K562 (cell line): ENCODE measurements around the gene TMEM45B. TPM values are rescaled to one million over a fixed set of nuclear protein-coding genes. Genes with fewer than 3 reads are reported as not detected.

Source experiments
- ATAC-seq: fragments of 200-7000 bp; cut with Tn5 transposase; 3 replicates; pipeline ENCODE4 v1.9.1; 2020; ENCODE audit warnings: moderate library complexity
- BruUV-seq: library from RNA; stranded (reverse); fragments of 400-500 nt; replicated peaks from 2 replicates; lab custom pipeline; 2021; lab: Mats Ljungman, UMichigan
- CTCF ChIA-PET: fragments of 300-600 bp; formaldehyde crosslinking; extraction: SDS; loops from one replicate; lab custom pipeline; 2021; ENCODE audit warnings: low intra/inter-chr PET ratio; lab: Yijun Ruan, JAX
- POLR2A ChIA-PET: fragments of 300-600, 350-650 bp; sonication (Branson Sonifier 250); formaldehyde crosslinking; extraction: SDS; loops from one replicate; lab custom pipeline; 2021; ENCODE audit warnings: antibody characterized with exemption, inconsistent platforms; lab: Yijun Ruan, JAX
- DNase-seq, 4 experiments: peaks; one replicate each; pipeline versions ENCODE4 v3.0.0 to v3.0.0-alpha.2; 2011 to 2018; ENCODE audit warnings: low spot score in 3 of 4, mixed read lengths in 3 of 4; ENCODE audit errors: extremely low read depth in 1 of 4
- FAIRE-seq: peaks from 2 replicates; lab custom pipeline; 2011; peaks lifted over from hg19 to GRCh38; lab: Jason Lieb, UNC
- H2AFZ ChIP-seq: 2 replicates; pipeline ENCODE4 v1.6.0; 2011; ENCODE audit warnings: low read depth, low read length, control low read depth, inconsistent platforms
- H3K27ac ChIP-seq: fragments of 200-600 bp; 3 replicates; pipeline ENCODE4 v1.8.0; 2011; ENCODE audit warnings: low read depth, mild to moderate bottlenecking, control low read depth, inconsistent platforms, low read length, moderate library complexity, mixed read lengths; ENCODE audit errors: extremely low read depth
- H3K27me3 ChIP-seq, 2 experiments: fragments of 300-600 bp in 1 of 2; 2 replicates in 1 of 2; 3 replicates in 1 of 2; pipeline versions ENCODE4 v1.6.0 to v1.8.0; 2011; ENCODE audit warnings: inconsistent platforms in 2 of 2, low read length in 2 of 2, mild to moderate bottlenecking in 1 of 2, mixed read lengths in 1 of 2, moderate library complexity in 1 of 2; ENCODE audit not compliant: control insufficient read depth in 2 of 2, insufficient read depth in 2 of 2
- H3K36me3 ChIP-seq: fragments of 300-600 bp; 3 replicates; pipeline ENCODE4 v1.8.0; 2011; ENCODE audit warnings: mild to moderate bottlenecking, low read length, inconsistent platforms; ENCODE audit not compliant: control insufficient read depth, insufficient read depth
- H3K4me1 ChIP-seq, 2 experiments: fragments of 200-600 bp in 1 of 2; replicated peaks in 1 of 2; 2 replicates in 1 of 2; 3 replicates in 1 of 2; pipeline versions ENCODE4 v1.5.1 to v1.8.0; 2011; ENCODE audit warnings: inconsistent platforms in 2 of 2, low read length in 2 of 2, mild to moderate bottlenecking in 1 of 2, mixed read lengths in 1 of 2, moderate library complexity in 1 of 2; ENCODE audit not compliant: control insufficient read depth in 2 of 2, insufficient read depth in 2 of 2
- H3K4me2 ChIP-seq: 2 replicates; pipeline ENCODE4 v1.6.1; 2011; ENCODE audit warnings: low read length, control low read depth, inconsistent platforms, mixed read lengths; ENCODE audit not compliant: insufficient read depth
- H3K4me3 ChIP-seq: fragments of 200-600 bp; sonication (generic), shearing (Covaris generic); 2 replicates; pipeline ENCODE4 v1.5.1; 2016; ENCODE audit warnings: control low read depth, inconsistent platforms
- H3K79me2 ChIP-seq: fragments of 200-600 bp; 3 replicates; pipeline ENCODE4 v1.8.0; 2011; ENCODE audit warnings: low read length, inconsistent platforms; ENCODE audit not compliant: control insufficient read depth, insufficient read depth
- H3K9ac ChIP-seq, 2 experiments: 2 replicates each; pipeline versions ENCODE4 v1.6.0 to v1.6.1; 2011; ENCODE audit warnings: low read depth in 2 of 2, low read length in 2 of 2, control low read depth in 1 of 2, inconsistent platforms in 1 of 2, mild to moderate bottlenecking in 1 of 2, mixed read lengths in 1 of 2; ENCODE audit not compliant: insufficient read depth in 1 of 2
- H3K9me1 ChIP-seq: one replicate; pipeline ENCODE4 v1.6.0; 2011; ENCODE audit warnings: inconsistent platforms, mild to moderate bottlenecking, low read length, moderate library complexity; ENCODE audit not compliant: control insufficient read depth, insufficient read depth
- H3K9me3 ChIP-seq: replicated peaks from 2 replicates; pipeline ENCODE4 v1.5.1; 2011; ENCODE audit warnings: low read depth, low read length, inconsistent platforms; ENCODE audit not compliant: control insufficient read depth, insufficient read depth
- H4K20me1 ChIP-seq: replicated peaks from 2 replicates; pipeline ENCODE4 v1.6.1; 2011; ENCODE audit warnings: low read length, inconsistent platforms, mixed read lengths; ENCODE audit not compliant: control insufficient read depth, insufficient read depth
- ARID2 ChIP-seq: fragments of 450-650 bp; IDR thresholded peaks from 2 replicates; pipeline ENCODE4 v1.6.1; 2017; ENCODE audit warnings: antibody characterized with exemption, mild to moderate bottlenecking
- CCAR2 ChIP-seq: fragments of 200-400 bp; formaldehyde crosslinking; IDR thresholded peaks from 2 replicates; pipeline ENCODE4 v1.6.1; 2017; ENCODE audit warnings: mild to moderate bottlenecking, low read depth, low read length
- E4F1 ChIP-seq: fragments of 250-450 bp; sonication (Bioruptor Pico); IDR thresholded peaks from 2 replicates; pipeline ENCODE4 v1.5.0; 2021; ENCODE audit warnings: mild to moderate bottlenecking, borderline replicate concordance
- ETS1 ChIP-seq: conservative IDR thresholded peaks from 2 replicates; pipeline ENCODE4 v1.6.1; 2011; ENCODE audit warnings: low read depth, mild to moderate bottlenecking, low read length; ENCODE audit not compliant: control insufficient read depth
- EZH2 ChIP-seq: IDR thresholded peaks from 2 replicates; pipeline ENCODE4 v1.6.1; 2012; ENCODE audit warnings: low read depth, mild to moderate bottlenecking, inconsistent platforms, low read length, borderline replicate concordance
- NKRF ChIP-seq: fragments of 450-650 bp; IDR thresholded peaks from 2 replicates; pipeline ENCODE4 v1.6.1; 2016; ENCODE audit warnings: borderline replicate concordance
- TRIM24 ChIP-seq, 2 experiments: fragments of 450-650 bp; IDR thresholded peaks; 2 replicates each; pipeline ENCODE4 v1.6.1; 2016
- ZNF143 ChIP-seq: sonication (generic); formaldehyde crosslinking; IDR thresholded peaks from 2 replicates; pipeline ENCODE4 v1.9.0; 2022; ENCODE audit warnings: mild to moderate bottlenecking, missing genetic modification reagents
- ZNF3 ChIP-seq: fragments of 250-450 bp; sonication (Bioruptor Pico); IDR thresholded peaks from 2 replicates; pipeline ENCODE4 v1.5.0; 2021; ENCODE audit warnings: mild to moderate bottlenecking, moderate library complexity
- ZNF766 ChIP-seq: fragments of 200-800 bp; sonication (Bioruptor generic); conservative IDR thresholded peaks from 2 replicates; pipeline ENCODE4 v1.6.1; 2016; ENCODE audit warnings: missing genetic modification characterization, missing compliant biosample characterization
- WGBS: fragments of 100-300 bp; shearing (Covaris generic); methylation state at CpG from one replicate; pipeline ENCODE4 v1.1.6; 2016; ENCODE audit warnings: low coverage, mixed read lengths; ENCODE audit not compliant: insufficient coverage; ENCODE audit errors: missing lambda C conversion rate; 5-methylcytosine and 5-hydroxymethylcytosine counted together
- in situ Hi-C: fragments of 300-500 bp; cut with MboI; formaldehyde crosslinking; loops from 4 replicates; pipeline ENCODE4 v1.15.0; 2018; ENCODE audit warnings: inconsistent platforms, mixed read lengths
- intact Hi-C: fragments of 100-400 bp; cut with micrococcal nuclease; formaldehyde crosslinking; loops from 2 replicates; pipeline ENCODE4 v1.14.2; 2022
- polyA plus RNA-seq, 8 experiments: library from polyadenylated mRNA; depleted of rRNA in 4 of 8; stranded (reverse) in 5 of 8; unstranded in 3 of 8; fragments of >200 nt; fragmentation: Nextera tagmentation in 2 of 8; fragmentation: Illumina TruSeq in 1 of 8; extraction: Ambion mirVana in 2 of 8; extraction: Trizol in 1 of 8; gene quantifications; 2 replicates each; pipeline versions ENCODE4 v1.2.1 to v1.2.3, GENCODE V29; 2011 to 2014; ENCODE audit warnings: inconsistent platforms in 1 of 8, missing spikeins in 1 of 8
- total RNA-seq, 7 experiments: library from RNA; depleted of rRNA in 6 of 7; stranded (reverse); fragments of >200 nt in 6 of 7; fragmentation: Illumina TruSeq in 2 of 7; extraction: Trizol in 2 of 7; gene quantifications; 2 replicates each; pipeline versions ENCODE4 v1.2.1 to v1.2.3, GENCODE V29; 2011 to 2021; ENCODE audit warnings: low replicate concordance in 1 of 7
- TF ChIP-seq, protein P1 (sequence below): fragments of 450-650 bp; formaldehyde crosslinking; IDR thresholded peaks from 2 replicates; pipeline ENCODE4 v1.4.0; 2022; ENCODE audit warnings: missing genetic modification characterization
- TF ChIP-seq, protein P2 (sequence below): sonication (generic); formaldehyde crosslinking; IDR thresholded peaks from 2 replicates; pipeline ENCODE4 v1.8.0; 2022; ENCODE audit warnings: mild to moderate bottlenecking, missing genetic modification reagents
- TF ChIP-seq, protein P3 (sequence below), 2 experiments: fragments of 200-800 bp in 1 of 2; sonication (Bioruptor generic) in 1 of 2; sonication (generic) in 1 of 2; formaldehyde crosslinking in 1 of 2; IDR thresholded peaks in 1 of 2; conservative IDR thresholded peaks in 1 of 2; 2 replicates each; pipeline versions ENCODE4 v1.5.0 to v1.6.1; 2016 to 2020; ENCODE audit warnings: missing compliant biosample characterization in 1 of 2, missing genetic modification characterization in 1 of 2, missing genetic modification reagents in 1 of 2

TMEM45B gene
- total and polyA plus RNA-seq, 9 of the 15 experiments (the other 6 are each of a cell fraction or from before 2014, with no cell fraction given): 0.07 TPM; not detected in 8

DNA sequence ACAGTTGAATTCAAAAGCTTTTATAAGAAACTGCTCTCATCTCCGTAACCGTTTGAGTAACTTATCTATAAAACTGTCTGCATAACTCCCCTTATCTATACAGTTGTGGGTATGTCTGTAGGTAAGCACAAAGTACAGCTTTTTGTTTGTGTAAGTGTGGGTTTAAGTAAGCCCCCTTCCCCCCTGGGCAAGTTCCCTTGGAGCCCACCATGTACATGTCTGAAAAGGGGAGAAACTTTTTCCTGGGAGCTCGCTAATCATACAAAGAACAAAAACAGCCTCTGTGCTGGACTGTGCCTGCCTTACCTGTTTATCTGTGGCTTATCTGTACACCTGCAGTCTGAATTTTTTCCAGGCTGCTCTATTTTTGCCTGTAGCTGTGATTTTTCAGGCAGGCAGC lies 36.3 kb upstream of the TMEM45B start:
- ATAC-seq (no peak), FAIRE-seq (no peak), DNase-seq (no peak)
- no TSS peak for BruUV-seq
- H3K27me3 ChIP-seq: no peaks in the 10 kb centered on the region
- H3K9me1 ChIP-seq: no peaks in the 10 kb centered on the region
- no peak overlapping the region for H3K27ac ChIP-seq
- no peaks in the 10 kb centered on the region for H3K4me1 ChIP-seq
- H3K79me2 ChIP-seq: no peaks in the 10 kb centered on the region
- H3K9ac ChIP-seq: no peak overlapping the region
- H3K9me3 ChIP-seq: no peaks in the 10 kb centered on the region
- 0% methylated on average over 3 of the region's 3 CpGs for WGBS
- POLR2A ChIA-PET: interaction anchor here (1.1 to 1.3 kb wide), 2 partner anchors 17 to 19 kb away, joined by 3 to 6 read pairs; no protein-coding TSS in a partner anchor
- in situ Hi-C loops (no loop called here), intact Hi-C loops (no loop called here)
- no peak overlapping the region for H3K4me3 ChIP-seq
- H2AFZ ChIP-seq: no peak overlapping the region
- H4K20me1 ChIP-seq: no peaks in the 10 kb centered on the region
- CTCF ChIA-PET: no interaction called here
- H3K4me2 ChIP-seq: no peak overlapping the region
- H3K36me3 ChIP-seq: no peaks in the 10 kb centered on the region
- TF ChIP-seq TRIM24 (IDR thresholded peaks at IDR 0.05) (no peak), E4F1 (CRISPR knock-in tag) (no peak), ETS1 (no peak), CCAR2 (no peak), ZNF3 (no peak), NKRF (no peak), ARID2 (no peak), EZH2 (no peak), ZNF143 (no peak), ZNF766 (CRISPR knock-in tag) (no peak)
- TF ChIP-seq, protein P1, sequence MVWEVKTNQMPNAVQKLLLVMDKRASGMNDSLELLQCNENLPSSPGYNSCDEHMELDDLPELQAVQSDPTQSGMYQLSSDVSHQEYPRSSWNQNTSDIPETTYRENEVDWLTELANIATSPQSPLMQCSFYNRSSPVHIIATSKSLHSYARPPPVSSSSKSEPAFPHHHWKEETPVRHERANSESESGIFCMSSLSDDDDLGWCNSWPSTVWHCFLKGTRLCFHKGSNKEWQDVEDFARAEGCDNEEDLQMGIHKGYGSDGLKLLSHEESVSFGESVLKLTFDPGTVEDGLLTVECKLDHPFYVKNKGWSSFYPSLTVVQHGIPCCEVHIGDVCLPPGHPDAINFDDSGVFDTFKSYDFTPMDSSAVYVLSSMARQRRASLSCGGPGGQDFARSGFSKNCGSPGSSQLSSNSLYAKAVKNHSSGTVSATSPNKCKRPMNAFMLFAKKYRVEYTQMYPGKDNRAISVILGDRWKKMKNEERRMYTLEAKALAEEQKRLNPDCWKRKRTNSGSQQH: no peak
- TF ChIP-seq, protein P2, sequence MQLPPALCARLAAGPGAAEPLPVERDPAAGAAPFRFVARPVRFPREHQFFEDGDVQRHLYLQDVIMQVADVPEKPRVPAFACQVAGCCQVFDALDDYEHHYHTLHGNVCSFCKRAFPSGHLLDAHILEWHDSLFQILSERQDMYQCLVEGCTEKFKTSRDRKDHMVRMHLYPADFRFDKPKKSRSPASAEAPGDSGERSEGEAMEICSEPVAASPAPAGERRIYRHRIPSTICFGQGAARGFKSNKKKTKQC: no peak
- TF ChIP-seq, protein P3, sequence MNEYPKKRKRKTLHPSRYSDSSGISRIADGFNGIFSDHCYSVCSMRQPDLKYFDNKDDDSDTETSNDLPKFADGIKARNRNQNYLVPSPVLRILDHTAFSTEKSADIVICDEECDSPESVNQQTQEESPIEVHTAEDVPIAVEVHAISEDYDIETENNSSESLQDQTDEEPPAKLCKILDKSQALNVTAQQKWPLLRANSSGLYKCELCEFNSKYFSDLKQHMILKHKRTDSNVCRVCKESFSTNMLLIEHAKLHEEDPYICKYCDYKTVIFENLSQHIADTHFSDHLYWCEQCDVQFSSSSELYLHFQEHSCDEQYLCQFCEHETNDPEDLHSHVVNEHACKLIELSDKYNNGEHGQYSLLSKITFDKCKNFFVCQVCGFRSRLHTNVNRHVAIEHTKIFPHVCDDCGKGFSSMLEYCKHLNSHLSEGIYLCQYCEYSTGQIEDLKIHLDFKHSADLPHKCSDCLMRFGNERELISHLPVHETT (CRISPR knock-in tag; conservative IDR thresholded peaks at IDR 0.05 in 1 of 2, IDR thresholded peaks at IDR 0.05 in 1 of 2): no peak
